Coronary artery (tissue), 2 donors: ENCODE measurements around the gene UNC45B.
"Not testable (repeated sequence)": the region's sequence is repeated elsewhere in the genome, so short reads cannot be mapped to it uniquely, and the experiment has no call there.

Experiments
- DNase-seq: peaks from one replicate; pipeline ENCODE4 v3.0.0-alpha.2; 2017; ENCODE audit warnings: low spot score
- H3K27ac ChIP-seq, 2 donors: fragments of 200-600 bp; sonication (generic); one replicate each; pipeline ENCODE4 v1.5.1; 2016 to 2019
- H3K4me3 ChIP-seq: fragments of 200-600 bp; sonication (generic); 2 replicates; pipeline ENCODE4 v1.5.1; 2016; ENCODE audit warnings: mild to moderate bottlenecking, moderate library complexity
- TF ChIP-seq, protein P1 (sequence below): fragments of 200-600 bp; sonication (generic); IDR thresholded peaks from one replicate; pipeline ENCODE4 v1.5.1; 2019; ENCODE audit warnings: antibody characterized with exemption

The UNC45B gene, protein sequence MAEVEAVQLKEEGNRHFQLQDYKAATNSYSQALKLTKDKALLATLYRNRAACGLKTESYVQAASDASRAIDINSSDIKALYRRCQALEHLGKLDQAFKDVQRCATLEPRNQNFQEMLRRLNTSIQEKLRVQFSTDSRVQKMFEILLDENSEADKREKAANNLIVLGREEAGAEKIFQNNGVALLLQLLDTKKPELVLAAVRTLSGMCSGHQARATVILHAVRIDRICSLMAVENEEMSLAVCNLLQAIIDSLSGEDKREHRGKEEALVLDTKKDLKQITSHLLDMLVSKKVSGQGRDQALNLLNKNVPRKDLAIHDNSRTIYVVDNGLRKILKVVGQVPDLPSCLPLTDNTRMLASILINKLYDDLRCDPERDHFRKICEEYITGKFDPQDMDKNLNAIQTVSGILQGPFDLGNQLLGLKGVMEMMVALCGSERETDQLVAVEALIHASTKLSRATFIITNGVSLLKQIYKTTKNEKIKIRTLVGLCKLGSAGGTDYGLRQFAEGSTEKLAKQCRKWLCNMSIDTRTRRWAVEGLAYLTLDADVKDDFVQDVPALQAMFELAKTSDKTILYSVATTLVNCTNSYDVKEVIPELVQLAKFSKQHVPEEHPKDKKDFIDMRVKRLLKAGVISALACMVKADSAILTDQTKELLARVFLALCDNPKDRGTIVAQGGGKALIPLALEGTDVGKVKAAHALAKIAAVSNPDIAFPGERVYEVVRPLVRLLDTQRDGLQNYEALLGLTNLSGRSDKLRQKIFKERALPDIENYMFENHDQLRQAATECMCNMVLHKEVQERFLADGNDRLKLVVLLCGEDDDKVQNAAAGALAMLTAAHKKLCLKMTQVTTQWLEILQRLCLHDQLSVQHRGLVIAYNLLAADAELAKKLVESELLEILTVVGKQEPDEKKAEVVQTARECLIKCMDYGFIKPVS

GRCh38 chr17:35147375-35147905 is at the start of gene UNC45B:
UNC45B (plus strand) TSS chr17:35147817; CDS start chr17:35148264, 447 bp downstream.
- peak within 1 kb of the TSS; percentile 67 to 68 for H3K27ac ChIP-seq
- DNase-seq, result no peak
- H3K4me3 ChIP-seq, result peak within 1 kb of the TSS; percentile 28
- TF ChIP-seq, protein P1, sequence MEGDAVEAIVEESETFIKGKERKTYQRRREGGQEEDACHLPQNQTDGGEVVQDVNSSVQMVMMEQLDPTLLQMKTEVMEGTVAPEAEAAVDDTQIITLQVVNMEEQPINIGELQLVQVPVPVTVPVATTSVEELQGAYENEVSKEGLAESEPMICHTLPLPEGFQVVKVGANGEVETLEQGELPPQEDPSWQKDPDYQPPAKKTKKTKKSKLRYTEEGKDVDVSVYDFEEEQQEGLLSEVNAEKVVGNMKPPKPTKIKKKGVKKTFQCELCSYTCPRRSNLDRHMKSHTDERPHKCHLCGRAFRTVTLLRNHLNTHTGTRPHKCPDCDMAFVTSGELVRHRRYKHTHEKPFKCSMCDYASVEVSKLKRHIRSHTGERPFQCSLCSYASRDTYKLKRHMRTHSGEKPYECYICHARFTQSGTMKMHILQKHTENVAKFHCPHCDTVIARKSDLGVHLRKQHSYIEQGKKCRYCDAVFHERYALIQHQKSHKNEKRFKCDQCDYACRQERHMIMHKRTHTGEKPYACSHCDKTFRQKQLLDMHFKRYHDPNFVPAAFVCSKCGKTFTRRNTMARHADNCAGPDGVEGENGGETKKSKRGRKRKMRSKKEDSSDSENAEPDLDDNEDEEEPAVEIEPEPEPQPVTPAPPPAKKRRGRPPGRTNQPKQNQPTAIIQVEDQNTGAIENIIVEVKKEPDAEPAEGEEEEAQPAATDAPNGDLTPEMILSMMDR, result no peak

GRCh38 chr17:35099908-35100307 is 47.7 kb upstream of the UNC45B start:
- Histone ChIP-seq H3K4me3 (no peak overlapping the region), H3K27ac (no peak overlapping the region)
- TF ChIP-seq, protein P1, result no peak
- DNase-seq, result no peak

- no peak overlapping the region for H3K27ac ChIP-seq
Observed at GRCh38 chr17:35101036-35101435, 46.6 kb upstream of the UNC45B start.

DNA sequence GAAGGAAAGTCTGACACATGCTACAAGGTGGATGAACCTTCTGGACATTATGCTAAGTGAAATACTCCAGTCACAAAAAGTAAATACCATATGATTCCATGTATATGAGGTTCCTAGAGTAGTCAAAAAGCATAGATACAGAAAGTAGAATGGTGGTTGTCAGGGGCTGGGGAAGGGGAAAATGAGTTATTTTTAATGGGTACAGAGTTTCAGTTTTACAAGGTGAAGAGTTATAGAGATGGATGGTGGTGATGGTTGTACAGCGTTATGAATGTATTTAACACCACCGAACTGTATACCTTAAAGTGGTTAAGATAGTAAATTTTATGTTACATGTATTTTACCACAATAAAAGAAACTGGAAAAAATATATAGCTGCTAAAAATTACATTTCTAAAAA is 45.9 kb upstream of the UNC45B start:
- Histone ChIP-seq H3K4me3 (no peak overlapping the region), H3K27ac (no peak overlapping the region)
- TF ChIP-seq, protein P1, result no peak
- no peak for DNase-seq

More at GRCh38 chr17:35101036-35101435, 46.6 kb upstream of the UNC45B start:
- TF ChIP-seq, protein P1, result no peak
- H3K4me3 ChIP-seq, result no peak overlapping the region
- DNase-seq, result no peak

- TF ChIP-seq, protein P1, result no peak
- DNase-seq, result no peak
- Histone ChIP-seq H3K27ac (no peak overlapping the region), H3K4me3 (no peak overlapping the region)
Observed at GRCh38 chr17:35103271-35103670, 44.3 kb upstream of the UNC45B start.

GRCh38 chr17:35104844-35105450 is 42.7 kb upstream of the UNC45B start:
- TF ChIP-seq, protein P1, result no peak
- Histone ChIP-seq H3K4me3 (no peak overlapping the region), H3K27ac (no peak overlapping the region)
- DNase-seq, result no peak

DNA sequence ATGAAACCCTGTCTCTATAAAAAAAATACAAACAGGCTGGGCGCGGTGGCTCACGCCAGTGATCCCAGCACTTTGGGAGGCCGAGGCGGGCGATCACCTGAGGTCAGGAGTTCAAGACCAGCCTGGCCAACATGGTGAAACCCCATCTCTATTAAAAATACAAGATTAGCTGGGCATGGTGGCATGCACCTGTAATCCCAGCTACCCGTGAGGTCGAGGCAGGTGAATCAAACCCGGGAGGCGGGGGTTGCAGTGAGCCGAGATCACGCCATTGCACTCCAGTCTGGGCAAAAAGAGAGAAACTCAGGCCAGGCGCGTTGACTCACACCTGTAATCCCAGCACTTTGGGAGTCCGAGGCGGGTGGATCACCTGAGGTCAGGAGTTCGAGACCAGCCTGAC is 36.8 kb upstream of the UNC45B start:
- H3K4me3 ChIP-seq, DNase-seq, H3K27ac ChIP-seq: not testable (repeated sequence)
